Astrocyte (in vitro differentiated cells and primary cell): ENCODE results near the gene CAPN6.

Experiments
- EZH2 ChIP-seq: IDR thresholded peaks from 2 replicates; pipeline ENCODE4 v1.6.1; 2012; ENCODE audit warnings: mild to moderate bottlenecking, low read length, inconsistent platforms; ENCODE audit not compliant: insufficient read depth
- TF ChIP-seq, protein P1 (sequence below): IDR thresholded peaks from 2 replicates; pipeline ENCODE4 v1.5.1; 2011; ENCODE audit warnings: low read depth, mild to moderate bottlenecking, inconsistent platforms, low read length, moderate library complexity; ENCODE audit not compliant: insufficient read depth

DNA sequence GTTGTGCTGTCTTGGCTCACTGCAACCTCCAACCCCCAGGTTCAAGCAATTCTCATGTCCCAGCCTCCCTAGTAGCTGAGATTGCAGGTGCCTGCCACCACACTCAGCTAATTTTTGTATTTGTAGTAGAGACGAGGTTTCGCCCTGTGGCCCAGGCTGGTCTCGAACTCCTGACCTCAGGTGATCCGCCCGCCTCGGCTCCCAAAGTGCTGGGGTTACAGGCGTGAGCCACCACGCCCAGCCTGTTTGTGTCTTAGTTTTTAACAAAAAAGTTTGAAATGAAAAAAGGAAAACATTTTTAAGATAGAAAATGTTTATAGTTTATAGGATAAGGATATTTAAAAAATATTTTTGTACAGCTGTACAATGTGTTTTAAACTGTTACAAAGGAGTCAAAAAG lies 62.4 kb downstream of the CAPN6 start:
- TF ChIP-seq, protein P1, sequence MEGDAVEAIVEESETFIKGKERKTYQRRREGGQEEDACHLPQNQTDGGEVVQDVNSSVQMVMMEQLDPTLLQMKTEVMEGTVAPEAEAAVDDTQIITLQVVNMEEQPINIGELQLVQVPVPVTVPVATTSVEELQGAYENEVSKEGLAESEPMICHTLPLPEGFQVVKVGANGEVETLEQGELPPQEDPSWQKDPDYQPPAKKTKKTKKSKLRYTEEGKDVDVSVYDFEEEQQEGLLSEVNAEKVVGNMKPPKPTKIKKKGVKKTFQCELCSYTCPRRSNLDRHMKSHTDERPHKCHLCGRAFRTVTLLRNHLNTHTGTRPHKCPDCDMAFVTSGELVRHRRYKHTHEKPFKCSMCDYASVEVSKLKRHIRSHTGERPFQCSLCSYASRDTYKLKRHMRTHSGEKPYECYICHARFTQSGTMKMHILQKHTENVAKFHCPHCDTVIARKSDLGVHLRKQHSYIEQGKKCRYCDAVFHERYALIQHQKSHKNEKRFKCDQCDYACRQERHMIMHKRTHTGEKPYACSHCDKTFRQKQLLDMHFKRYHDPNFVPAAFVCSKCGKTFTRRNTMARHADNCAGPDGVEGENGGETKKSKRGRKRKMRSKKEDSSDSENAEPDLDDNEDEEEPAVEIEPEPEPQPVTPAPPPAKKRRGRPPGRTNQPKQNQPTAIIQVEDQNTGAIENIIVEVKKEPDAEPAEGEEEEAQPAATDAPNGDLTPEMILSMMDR: no peak
- no peak for TF ChIP-seq EZH2
